Stimulated activated CD4-positive, alpha-beta T cell treated with anti-CD3 and anti-CD28 coated beads, Interleukin-12 subunit alpha, Interleukin-12 subunit beta, amount 100 ng/mL, for 4 hours (primary cell): ENCODE results near the gene YWHAH.

Source experiments
- DNase-seq: peaks from one replicate; pipeline ENCODE4 v3.0.0-alpha.2; 2020

The YWHAH gene

GRCh38 chr22:31983911-31984656 lies 39.7 kb downstream of the YWHAH start:
- no peak for DNase-seq

GRCh38 chr22:31987218-31987617 lies 42.9 kb downstream of the YWHAH start:
- no peak for DNase-seq

DNA sequence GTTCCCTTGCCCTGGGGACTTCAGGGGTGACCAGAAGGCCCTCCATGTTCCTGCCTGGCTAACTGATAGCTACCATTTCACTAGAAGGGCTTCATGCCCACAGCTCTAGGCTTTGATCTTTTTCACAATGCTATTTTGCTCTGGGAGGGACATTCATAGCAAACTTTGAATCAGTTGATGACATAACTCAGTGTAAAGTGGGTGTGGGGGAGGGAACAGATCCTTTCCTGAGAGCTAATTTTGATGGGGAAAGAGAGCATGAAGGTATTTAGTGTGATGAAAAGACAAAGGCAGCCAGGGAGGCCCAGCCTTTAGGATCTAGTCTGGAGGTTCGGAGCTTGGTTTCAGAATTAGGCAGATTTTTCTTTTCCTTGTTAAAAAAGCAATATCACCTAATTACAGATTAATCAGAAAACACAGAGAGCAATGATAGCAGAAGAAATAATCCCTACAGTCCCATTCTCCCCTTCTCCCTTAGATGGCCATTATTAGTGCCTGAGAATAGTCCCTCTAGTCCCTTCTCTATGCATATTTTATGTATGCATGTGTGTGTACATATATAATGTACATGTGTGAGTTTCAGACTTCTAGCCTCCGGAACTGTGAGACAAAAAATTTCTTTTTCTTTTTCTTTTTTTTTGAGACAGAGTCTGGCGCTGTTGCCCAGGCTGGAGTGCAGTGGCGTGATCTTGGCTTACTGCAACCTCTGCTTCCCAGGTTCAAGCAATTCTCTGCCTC lies 46.9 kb downstream of the YWHAH start:
- DNase-seq = no peak

DNA sequence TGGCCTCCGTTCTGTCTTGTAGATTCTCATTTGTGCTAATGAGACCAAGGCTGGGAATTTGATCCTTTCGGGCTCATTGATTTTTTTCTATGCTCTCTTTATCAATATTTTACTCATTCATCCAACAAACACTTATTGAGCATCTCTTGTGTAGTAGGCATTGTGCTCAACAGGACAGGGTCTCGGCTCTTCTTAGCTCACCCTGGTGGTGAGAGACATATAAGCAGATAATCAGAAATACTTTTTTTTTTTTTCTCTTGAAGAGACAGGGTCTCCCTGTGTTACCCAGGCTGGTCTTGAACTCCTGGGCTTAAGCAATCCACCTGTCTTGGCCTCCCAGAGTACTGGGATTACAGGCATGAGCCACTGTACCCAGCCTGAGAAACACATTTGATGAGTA lies 50.7 kb downstream of the YWHAH start:
- DNase-seq = no peak

DNA sequence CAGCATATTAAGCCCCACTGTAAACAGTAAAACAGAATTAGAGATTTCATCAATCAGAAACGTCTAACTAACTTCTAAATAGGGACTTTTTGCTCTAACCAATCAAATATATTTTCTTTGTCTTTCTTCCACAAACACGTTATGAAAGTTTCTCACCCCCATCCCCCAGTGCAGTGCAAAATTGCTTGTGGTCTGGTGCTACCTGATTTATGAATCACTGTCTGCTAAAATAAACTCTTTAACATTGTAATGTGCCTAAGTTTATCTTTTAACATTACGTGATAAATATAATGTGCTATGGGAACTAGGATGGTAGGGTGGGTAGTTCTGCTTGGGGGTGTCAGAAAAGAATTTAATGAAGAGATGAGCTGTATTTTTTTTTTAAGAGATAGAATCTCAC lies 51.5 kb downstream of the YWHAH start:
- no peak for DNase-seq

GRCh38 chr22:31998784-31999385 lies 54.5 kb downstream of the YWHAH start:
- DNase-seq = no peak

DNA sequence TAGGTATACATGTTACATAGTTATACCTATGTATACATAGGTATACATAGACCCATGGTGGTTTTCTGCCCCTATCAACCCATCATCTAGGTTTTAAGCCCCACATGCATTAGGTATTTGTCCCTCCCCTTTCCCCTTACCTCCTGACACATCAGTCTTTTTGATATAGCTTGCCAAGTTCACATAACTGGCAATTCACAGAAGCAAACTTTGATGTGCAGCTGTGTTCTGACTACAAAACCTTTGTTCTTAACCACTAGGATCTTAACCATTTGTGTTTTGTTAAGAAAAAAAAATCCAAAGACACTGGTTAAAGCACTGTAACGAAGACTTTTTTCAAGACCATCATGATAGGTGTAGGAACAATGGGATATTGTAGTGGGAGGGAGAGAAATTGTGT lies 55.8 kb downstream of the YWHAH start:
- DNase-seq = no peak

- no peak for DNase-seq
Measured at GRCh38 chr22:32005453-32005852, 61.1 kb downstream of the YWHAH start.
